NCI-H226 (cell line): ENCODE data around the gene RGS13.
A peak's percentile ranks its signal among the peaks of the same experiment; 100 is the strongest.

Source experiments
- DNase-seq: peaks from one replicate; pipeline ENCODE4 v3.0.0-alpha.2; 2015

RGS13 gene

GRCh38 chr1:192627901-192628300, 8.0 kb upstream of the RGS13 start:
- no peak for DNase-seq

- DNase-seq = no peak
These were observed 7.4 kb upstream of the RGS13 start for GRCh38 chr1:192628396-192629057.

DNA sequence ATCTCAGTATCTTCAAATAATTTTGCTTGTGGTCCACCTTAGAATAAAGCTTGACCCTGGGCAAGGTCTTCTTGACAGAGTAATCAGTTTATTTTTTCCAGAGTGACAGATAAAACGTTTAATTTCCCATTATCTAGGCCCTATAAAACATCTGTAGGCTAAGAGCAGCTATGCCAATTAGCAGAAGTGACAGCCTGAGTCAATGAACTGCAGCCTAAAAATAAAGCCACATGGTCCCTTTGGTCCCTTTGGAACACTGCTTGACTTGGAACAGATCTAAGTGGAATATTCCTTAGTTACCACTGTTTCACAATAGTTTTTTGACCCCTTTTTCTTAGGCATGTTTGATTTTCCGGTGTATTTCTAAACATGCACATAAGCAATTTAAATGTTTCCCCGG, 6.3 kb upstream of the RGS13 start:
- no peak for DNase-seq

DNA sequence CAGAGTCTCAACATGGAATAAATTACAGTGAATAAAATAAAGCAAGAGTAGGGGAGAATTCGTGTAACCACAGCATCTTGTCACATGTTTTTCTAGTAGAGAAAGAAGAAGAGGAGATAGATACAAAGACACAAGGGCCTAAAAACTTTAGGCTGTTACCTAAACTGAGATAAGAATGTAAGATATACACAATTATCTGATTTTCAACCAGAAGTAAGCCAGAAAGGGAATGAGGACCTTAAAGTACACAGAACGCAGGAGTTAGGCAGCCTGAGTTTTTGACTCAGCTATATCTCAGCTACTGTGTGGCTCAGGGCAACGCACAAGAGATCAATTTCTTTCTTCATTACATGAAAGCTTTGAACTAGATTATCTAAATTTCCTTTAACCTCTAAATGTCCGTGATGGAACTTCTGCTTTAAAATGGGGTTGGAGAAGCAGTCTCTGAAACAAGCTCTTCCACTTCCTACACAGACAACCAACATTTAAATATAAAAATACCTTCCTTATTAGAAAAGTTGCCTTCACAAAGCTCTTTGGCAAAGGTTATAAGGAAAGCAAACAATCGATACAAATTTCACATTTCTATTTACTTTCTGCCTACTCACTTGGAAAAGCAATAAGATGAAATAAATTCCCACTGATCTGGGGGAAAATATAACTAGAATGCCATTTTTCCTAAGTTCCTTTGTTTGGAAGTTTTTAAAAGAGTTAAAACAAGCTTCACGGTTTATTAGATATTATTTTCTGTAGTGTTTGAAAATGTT, 5.2 kb upstream of the RGS13 start:
- no peak for DNase-seq

GRCh38 chr1:192631749-192632148, 4.2 kb upstream of the RGS13 start:
- DNase-seq = no peak

- peak; percentile 48 for DNase-seq
These were observed 3.8 kb upstream of the RGS13 start for GRCh38 chr1:192632188-192632587.

DNA sequence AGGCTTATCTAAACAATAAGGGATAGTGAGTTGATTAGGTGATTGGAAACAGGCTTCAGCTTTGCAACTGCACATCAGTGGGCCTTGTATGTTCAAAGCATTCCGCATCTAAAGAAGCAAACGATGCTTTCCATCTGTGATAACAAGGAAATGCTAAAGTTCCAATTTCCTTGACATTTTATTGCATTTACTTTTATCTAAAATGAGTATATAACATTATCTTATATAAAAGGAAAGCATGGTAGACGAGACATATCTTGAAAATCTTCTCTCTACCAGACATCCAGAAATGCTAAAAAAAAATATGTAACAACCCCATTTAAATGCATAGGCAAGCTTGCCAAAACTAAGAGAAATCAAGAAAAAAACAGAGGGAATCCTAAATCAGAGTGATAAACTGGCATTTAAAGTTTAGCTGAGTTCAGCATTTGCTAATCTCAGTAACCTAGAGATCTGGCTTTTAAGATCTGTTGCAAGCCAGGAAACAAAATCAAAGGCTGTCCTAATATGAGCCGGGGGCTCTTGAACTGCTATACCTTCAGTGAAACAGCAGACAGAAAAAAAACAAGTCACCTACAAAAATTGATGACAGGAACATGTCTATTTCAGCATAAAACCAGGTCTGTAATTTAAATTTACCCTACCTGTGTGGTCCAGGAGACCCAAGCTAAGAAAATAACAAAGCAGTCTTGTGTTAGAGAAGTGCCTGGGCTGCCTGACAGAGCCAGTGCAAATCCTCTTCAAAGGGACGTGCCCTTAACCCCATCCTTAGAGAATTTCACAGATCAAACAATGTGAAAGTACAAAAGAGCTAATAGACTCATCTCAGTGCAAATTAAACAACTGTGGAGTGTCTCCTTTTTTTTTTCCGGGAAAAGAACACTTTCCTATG, 3.1 kb upstream of the RGS13 start:
- no peak for DNase-seq

DNA sequence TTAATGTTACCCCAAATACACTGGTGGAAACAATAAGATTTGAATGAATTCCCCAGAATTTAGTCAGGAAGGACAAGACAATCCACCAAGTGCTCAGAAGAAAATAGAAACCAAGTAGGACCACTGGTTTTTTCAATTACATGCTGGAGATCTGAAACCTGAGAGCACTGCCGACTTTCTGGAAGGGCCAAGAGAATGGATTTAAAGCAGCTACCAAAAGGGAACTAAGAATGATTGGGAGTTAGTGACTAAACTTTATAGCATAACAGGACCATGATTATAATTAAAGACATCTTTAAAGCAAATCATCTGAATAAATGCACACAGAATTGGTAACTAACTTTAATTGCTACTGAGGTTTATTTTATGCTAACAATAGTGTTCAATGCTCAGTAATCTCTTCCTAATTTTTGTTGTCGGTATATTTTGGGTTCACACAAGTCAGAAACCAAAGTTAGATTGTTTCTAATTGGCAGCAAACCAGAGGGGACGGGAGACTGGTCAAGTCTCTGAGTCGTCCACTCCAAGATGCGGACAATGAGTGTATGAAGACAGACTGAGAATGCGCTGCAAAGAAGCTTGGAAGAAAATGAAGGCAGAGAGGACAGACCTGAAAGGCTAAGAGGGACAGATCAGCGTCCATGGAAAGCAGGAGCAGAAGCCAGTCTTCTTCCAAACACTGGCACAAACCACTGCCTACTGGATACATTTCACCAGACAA, 2.3 kb upstream of the RGS13 start:
- DNase-seq = no peak

DNA sequence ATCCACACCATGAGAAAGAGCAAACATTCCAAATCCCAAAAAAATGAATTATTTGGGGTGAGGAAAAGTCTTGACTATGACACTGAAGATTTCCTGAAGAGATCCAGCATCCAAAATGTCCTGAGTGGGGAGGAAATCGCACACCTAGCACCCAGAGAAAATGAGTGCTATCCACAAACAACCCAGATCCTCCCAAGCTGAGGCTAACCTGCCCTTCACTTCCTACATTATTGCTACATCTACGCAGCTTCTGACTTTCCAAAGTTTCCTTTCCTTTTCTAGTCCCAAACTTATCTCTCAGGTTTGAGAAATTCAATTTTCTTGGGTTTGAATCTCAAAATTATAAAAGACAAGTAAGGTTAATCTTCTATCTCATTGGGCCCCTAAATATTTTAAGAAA, 906 bp upstream of the RGS13 start:
- DNase-seq = no peak

GRCh38 chr1:192639607-192640368, 3.8 kb downstream of the RGS13 start:
- DNase-seq = peak; percentile 80

GRCh38 chr1:192652159-192652558, 16.2 kb downstream of the RGS13 start:
- no peak for DNase-seq

DNA sequence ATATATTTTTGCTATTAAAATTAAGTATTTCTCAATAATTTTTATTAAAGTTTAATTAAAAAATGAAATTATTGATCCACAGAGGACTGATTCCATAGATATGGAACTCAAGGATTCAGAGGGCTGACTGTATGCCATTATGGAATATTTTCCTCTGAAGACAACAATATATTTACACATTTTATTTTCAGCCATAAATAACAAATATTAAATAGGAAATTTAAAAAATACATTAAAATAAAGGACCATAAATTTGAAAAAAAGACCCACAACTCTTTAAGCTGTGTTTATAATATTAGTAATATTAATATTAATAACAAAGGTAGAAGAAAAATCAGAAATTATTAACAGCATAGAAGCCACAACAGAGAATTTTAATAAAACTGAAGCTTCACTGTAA, 18.2 kb downstream of the RGS13 start:
- DNase-seq = no peak

GRCh38 chr1:192654591-192655251, 18.8 kb downstream of the RGS13 start:
- no peak for DNase-seq

DNA sequence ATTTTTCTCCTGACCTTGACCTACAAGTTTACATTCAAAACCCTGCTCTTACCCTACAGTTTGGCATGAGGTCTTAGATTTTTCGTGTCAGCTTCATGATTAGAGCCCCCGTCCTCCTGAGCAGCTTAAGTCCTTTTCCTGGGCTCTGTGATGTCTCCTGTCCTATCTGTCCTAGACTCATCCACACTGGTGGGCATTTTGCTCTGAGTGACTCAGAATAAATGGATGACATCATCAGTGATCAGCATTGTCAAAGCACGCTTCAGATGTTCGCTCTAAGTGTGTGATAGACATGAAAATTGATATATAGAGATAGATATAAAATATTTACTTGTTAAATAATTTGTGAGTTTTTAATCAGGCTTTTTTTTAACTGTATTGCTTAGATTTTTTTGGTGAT, 21.8 kb downstream of the RGS13 start:
- DNase-seq = no peak

- DNase-seq = no peak
These were observed 22.3 kb downstream of the RGS13 start for GRCh38 chr1:192658255-192658654.

GRCh38 chr1:192660613-192661012, 24.7 kb downstream of the RGS13 start:
- DNase-seq = no peak

DNA sequence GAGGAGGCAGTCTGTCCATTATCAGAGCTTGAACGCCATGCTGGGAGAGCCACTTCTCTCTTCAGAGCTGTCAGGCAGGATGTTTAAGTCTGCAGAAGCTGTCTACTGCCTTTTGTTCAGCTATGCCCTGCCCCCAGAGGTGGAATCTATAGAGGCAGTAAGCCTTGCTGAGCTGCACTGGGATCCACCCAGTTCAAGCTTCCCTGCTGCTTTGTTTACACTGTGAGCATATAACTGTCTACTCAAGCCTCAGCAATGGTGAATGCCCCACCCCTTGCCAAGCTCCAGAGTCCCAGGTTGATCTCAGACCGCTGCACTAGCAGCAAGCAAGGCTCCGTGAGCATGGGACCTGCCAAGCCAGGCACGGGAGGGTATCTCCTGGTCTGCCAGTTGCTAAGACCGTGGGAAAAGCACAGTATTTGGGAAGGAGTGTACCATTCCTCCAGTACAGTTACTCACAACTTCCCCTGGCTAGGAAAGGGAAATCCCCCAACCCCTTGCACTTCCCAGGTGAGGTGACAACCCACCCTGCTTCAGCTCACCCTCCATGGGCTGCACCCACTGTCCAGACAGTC, 32.5 kb downstream of the RGS13 start:
- no peak for DNase-seq

DNA sequence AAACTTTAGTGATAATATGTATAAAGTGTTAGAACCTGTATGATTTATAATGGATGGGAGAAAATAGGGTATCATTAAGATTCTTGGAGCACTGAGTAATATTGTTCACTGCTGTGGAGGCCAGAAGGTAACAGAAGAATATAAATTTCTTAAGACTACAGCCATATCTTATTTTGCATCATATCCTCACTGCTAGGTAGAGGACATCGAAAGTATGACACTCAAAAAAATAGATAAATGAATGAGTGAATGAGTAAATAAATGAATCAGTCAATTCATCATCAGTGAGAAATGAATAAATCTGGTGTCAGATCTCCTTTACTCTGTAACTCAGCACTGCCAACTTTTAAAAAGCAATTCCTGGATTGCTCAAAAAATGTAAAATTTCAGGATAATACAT, 33.2 kb downstream of the RGS13 start:
- no peak for DNase-seq

GRCh38 chr1:192675716-192676115, 39.8 kb downstream of the RGS13 start:
- DNase-seq = no peak

GRCh38 chr1:192678099-192678498, 42.2 kb downstream of the RGS13 start:
- DNase-seq = no peak

- DNase-seq = no peak
These were observed 46.4 kb downstream of the RGS13 start for GRCh38 chr1:192682335-192682734.
